Measurements from ENCODE around the gene TMEM161A.
A peak's percentile ranks its signal among the peaks of the same experiment; 100 is the strongest.
"Not testable (repeated sequence)": the region's sequence is repeated elsewhere in the genome, so short reads cannot be mapped to it uniquely, and the experiment has no call there.

TMEM161A gene

GRCh38 chr19:19138109-19138981 lies at the start of gene TMEM161A:
TMEM161A (minus strand) TSS chr19:19138478; CDS start chr19:19138428, 50 bp downstream.
- DNase-seq (ENCODE audit: low spot score), result peak; percentile 99

DNA sequence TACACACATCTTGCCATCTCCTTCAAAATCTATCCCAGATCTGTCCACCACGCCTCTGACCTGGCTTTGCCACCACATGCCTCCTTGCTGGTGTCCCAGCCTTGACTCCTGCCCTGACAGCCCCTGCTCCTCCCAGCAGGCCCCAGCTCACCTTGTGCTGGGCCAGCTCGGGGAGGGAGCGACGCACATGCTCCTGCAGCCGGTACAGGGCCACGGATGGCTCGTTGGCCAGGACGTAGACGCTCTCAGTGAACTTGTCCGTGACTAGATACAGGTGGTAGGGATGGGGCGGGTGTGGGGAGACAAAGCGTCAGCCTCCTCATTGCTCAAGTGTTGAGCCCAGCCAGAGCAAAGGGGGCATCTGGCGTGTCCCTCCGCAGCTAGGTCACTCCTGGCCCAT lies 48.5 kb upstream of the TMEM161A start:
- no peak for DNase-seq (ENCODE audit: low spot score)

- DNase-seq (ENCODE audit: low spot score), result peak; percentile 69
Measured at GRCh38 chr19:19185853-19186740, 47.8 kb upstream of the TMEM161A start.

GRCh38 chr19:19181488-19181998 lies 43.3 kb upstream of the TMEM161A start:
- no peak for DNase-seq (ENCODE audit: low spot score)

- no peak for DNase-seq (ENCODE audit: low spot score)
Measured at GRCh38 chr19:19179548-19180441, 41.5 kb upstream of the TMEM161A start.

DNA sequence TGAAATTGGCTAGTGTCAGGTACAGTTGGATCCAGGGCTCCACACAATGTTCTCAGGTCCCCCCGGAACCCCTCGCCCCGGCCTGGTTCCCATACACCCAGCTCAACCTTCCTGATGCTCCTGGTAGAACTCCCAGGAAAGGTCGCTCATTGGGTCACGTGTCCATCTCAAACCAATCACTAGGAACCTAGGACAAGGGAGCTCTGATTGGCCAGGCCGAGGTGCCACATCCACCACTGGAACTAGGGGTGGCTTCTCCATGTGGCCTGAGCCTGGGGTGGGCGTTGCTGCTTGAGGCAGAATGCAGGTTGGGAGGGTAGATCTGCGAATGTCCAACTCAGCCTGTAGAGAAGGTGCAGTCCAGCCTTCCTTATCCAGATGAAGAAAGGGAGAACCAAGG lies 38.7 kb upstream of the TMEM161A start:
- no peak for DNase-seq (ENCODE audit: low spot score)

DNA sequence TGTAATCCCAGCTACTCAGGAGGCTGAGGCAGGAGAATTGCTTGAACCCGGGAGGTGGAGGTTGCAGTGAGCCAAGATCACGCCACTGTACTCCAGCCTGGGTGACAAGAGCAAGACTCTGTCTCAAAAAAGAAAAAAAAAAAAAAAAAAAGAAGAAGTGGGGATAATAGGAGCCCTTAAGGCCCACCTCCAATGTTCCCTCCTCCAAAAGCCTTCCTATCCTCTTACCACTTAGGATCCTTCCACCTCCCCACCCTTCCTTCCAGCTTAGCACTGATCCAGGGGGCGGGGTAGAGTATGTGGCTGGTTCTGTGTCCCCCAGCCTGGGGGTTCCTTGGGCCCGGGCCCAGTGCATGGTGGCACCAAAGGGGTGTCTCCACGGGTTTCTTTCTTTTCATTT lies 35.0 kb upstream of the TMEM161A start:
- not testable (repeated sequence) for DNase-seq (ENCODE audit: low spot score)

GRCh38 chr19:19171821-19172532 lies 33.7 kb upstream of the TMEM161A start:
- DNase-seq (ENCODE audit: low spot score), result no peak

DNA sequence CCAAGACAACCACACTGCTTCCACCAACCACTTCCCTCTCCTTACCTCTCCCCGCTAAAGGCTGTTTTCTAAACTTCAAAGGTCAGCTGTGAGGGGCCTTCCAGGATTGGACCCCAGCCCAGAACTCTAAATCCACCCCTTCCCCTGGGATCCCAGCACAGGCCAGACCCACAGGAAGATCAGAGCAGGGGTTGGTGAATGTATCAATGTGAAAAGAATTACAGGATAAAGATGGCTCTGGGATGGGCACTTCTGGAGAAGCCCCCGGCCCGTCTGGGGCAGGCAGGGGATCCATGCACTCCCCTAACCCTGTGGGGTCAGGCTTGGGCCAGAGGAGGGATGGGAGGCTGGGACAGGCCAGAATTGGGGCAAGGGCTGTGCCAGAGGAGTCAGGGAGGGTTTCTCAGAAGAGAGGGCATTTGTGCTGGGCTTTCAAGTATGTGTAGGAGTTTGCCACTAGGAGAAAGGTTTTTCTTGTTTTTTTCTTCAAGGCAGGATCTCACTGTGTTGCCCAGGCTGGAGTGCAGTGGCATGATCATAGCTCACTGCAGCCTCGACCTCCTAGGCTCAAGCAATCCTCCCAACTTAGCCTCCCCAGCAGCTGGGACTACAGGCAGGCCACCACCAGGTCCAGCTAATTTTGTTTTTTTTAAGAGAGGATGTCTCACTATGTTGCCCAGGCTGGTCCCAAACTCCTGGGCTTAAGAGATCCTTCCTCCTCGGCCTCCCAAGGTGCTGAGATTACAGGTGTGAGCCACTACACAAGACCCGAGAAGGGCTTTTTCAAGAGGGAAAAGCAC lies 32.8 kb upstream of the TMEM161A start:
- DNase-seq (ENCODE audit: low spot score), result no peak

DNA sequence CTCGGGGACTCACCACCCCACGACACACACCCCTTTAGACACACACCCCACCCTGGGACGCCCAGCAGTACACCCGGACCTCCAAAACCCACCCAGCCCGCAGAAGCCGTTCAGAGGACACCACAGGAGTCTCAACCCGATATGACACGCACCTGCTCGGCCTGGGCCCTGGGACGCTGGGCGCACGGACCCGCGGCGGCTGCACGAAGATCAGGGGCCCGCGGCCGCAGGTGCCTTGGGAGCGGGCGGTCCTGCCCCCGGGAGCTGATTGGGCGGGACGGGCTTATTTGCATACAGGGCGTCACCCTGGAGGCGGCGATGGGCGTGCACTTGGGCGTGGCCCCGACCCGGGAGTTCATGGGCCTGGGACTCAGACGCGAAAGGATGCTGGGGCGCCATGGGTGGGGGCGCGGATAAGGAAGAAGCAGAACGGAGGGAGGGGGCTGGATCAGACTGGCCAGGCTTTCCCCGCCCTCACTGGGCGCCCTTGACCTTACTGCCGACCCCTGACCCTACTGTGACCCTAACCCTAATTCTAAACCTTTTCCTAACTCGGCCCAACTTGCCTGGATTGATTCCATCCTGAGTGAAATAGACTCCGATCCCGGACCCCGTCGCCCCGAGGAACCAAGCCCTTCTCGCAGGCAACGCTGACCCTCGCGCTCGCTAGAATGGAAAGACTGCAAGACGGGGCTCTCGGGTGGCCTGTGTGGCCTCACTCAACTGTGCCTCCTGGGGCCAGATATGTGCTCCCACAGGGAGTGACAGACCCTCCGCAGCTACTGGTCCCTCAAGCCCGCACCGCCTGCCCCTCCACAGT lies 32.0 kb upstream of the TMEM161A start, which contains the start of gene MEF2B:
Gene MEF2B, minus strand, starts transcription at position 211 of the 820 bp plus-strand sequence. CDS start 19,528 bp downstream, outside the sequence.
- peak; percentile 61 for DNase-seq (ENCODE audit: low spot score)

GRCh38 chr19:19169236-19170052 lies 31.2 kb upstream of the TMEM161A start:
- no peak for DNase-seq (ENCODE audit: low spot score)

DNA sequence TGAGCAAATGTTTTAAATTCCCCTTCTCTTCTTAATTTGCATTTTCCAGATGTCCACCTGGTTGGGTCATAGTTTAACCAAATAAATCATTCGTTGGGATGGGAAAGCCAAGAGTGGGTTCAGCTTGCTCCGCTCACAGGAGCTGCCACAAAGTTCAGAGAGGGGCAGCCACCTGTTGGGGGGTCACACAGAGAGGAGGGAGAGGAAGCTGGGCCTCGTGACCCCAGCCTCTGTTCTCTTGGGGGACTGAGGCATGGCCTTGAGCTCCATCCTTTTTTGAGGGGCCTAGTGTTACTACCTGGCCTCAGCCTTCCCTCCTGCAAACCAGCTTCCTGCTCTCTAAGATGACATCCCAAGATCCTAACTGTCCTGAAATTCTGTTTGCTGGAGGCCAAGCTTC lies 29.3 kb upstream of the TMEM161A start:
- no peak for DNase-seq (ENCODE audit: low spot score)

DNA sequence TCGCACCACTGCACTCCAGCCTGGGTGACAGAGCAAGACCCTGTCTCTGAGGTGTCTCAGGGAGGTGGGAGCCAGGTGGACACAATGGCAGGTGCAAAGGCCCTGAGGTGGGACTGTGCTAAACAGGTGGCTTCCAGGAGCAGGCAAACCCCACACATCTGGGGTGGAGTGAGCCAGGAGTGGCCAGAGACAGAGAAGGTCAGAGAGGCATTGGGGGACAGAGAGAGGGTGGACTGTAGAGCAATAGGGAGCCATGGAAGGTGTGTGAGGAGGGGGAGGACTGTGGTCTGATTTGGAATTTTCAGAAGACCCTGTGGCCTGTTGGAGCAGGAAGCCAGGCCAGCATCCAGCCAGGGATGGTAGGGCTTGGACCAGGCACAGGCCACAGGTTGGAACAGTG lies 27.1 kb upstream of the TMEM161A start:
- DNase-seq (ENCODE audit: low spot score), result no peak

GRCh38 chr19:19162495-19162894 lies 24.2 kb upstream of the TMEM161A start:
- no peak for DNase-seq (ENCODE audit: low spot score)

DNA sequence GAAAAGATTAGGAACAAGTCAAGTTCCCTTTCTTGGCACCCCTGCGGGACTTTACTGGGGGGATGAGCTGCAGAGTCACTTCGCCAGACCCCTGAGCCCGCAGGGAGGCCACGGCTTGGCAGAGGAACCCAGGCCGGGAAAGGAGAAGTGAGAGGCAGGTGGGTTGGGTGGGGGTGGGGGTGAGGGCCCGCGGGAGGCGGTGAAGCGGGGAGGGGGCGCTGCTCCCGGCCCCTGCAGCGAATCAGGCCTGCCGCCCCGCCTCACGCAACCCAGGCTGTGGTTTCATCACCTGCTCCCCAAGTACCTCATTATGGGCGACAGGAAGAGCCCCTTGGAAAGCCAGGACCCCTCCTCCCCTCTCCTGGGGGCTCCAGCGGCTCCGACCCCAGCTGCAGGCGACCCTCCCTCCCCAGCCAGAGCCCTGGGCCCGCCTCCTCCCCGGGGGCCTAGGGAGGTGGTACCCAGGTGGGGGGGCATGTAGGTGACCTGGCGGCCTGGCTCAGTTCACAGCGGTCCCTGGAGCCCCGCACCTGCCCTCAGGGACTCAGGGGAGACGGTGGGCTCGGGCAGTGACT lies 22.3 kb upstream of the TMEM161A start:
- no peak for DNase-seq (ENCODE audit: low spot score)

DNA sequence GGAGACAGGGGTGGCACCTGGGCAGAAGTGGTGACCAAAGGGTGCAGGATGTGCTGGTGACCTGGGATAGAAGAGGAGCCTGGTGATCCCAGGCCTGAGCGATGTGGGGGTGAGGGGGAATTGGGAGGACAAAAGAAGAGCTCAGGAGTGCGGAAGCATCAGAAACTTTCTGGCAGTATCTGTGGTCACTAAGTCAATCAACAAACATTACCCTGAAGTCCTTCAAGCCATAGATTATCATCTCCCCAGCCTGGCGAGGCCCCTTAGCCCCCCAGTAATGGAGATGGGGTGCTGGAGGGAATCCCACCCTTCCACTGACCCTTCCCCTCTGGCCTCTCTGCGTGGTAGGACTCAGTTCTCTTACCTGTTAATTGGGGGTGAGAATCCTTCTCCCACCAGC lies 21.3 kb upstream of the TMEM161A start:
- DNase-seq (ENCODE audit: low spot score), result no peak

- no peak for DNase-seq (ENCODE audit: low spot score)
Measured at GRCh38 chr19:19157808-19158207, 19.5 kb upstream of the TMEM161A start.
